ENCODE measurements around the gene ZFAND3.

- TF ChIP-seq, protein P1, sequence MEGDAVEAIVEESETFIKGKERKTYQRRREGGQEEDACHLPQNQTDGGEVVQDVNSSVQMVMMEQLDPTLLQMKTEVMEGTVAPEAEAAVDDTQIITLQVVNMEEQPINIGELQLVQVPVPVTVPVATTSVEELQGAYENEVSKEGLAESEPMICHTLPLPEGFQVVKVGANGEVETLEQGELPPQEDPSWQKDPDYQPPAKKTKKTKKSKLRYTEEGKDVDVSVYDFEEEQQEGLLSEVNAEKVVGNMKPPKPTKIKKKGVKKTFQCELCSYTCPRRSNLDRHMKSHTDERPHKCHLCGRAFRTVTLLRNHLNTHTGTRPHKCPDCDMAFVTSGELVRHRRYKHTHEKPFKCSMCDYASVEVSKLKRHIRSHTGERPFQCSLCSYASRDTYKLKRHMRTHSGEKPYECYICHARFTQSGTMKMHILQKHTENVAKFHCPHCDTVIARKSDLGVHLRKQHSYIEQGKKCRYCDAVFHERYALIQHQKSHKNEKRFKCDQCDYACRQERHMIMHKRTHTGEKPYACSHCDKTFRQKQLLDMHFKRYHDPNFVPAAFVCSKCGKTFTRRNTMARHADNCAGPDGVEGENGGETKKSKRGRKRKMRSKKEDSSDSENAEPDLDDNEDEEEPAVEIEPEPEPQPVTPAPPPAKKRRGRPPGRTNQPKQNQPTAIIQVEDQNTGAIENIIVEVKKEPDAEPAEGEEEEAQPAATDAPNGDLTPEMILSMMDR (IDR thresholded peaks at IDR 0.05; ENCODE audit: poor library complexity, severe bottlenecking), result no peak
- TF ChIP-seq TAF1 (IDR thresholded peaks at IDR 0.05; ENCODE audit: low read depth) (no peak), EZH2 (IDR thresholded peaks at IDR 0.05; ENCODE audit: borderline replicate concordance, insufficient read depth, low read length, poor library complexity, severe bottlenecking) (no peak), POLR2AphosphoS5 (IDR thresholded peaks at IDR 0.05) (no peak), MXI1 (conservative IDR thresholded peaks at IDR 0.05; ENCODE audit: poor library complexity, severe bottlenecking) (no peak), SMC3 (conservative IDR thresholded peaks at IDR 0.05; ENCODE audit: poor library complexity) (no peak), EP300 (conservative IDR thresholded peaks at IDR 0.05; ENCODE audit: poor library complexity, severe bottlenecking) (no peak)
- TF ChIP-seq, protein P2, sequence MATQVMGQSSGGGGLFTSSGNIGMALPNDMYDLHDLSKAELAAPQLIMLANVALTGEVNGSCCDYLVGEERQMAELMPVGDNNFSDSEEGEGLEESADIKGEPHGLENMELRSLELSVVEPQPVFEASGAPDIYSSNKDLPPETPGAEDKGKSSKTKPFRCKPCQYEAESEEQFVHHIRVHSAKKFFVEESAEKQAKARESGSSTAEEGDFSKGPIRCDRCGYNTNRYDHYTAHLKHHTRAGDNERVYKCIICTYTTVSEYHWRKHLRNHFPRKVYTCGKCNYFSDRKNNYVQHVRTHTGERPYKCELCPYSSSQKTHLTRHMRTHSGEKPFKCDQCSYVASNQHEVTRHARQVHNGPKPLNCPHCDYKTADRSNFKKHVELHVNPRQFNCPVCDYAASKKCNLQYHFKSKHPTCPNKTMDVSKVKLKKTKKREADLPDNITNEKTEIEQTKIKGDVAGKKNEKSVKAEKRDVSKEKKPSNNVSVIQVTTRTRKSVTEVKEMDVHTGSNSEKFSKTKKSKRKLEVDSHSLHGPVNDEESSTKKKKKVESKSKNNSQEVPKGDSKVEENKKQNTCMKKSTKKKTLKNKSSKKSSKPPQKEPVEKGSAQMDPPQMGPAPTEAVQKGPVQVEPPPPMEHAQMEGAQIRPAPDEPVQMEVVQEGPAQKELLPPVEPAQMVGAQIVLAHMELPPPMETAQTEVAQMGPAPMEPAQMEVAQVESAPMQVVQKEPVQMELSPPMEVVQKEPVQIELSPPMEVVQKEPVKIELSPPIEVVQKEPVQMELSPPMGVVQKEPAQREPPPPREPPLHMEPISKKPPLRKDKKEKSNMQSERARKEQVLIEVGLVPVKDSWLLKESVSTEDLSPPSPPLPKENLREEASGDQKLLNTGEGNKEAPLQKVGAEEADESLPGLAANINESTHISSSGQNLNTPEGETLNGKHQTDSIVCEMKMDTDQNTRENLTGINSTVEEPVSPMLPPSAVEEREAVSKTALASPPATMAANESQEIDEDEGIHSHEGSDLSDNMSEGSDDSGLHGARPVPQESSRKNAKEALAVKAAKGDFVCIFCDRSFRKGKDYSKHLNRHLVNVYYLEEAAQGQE (IDR thresholded peaks at IDR 0.05; ENCODE audit: borderline replicate concordance), result no peak
Observed at GRCh38 chr6:38174315-38174714, 354.8 kb downstream of the ZFAND3 start.

Measured in neural cell (in vitro differentiated cells).